DMS114 treated with DMSO at 0.1 percent for 48 hours (cell line): ENCODE results near the gene SORT1.
"Not testable (repeated sequence)": the region's sequence is repeated elsewhere in the genome, so short reads cannot be mapped to it uniquely, and the experiment has no call there.

Experiments used
- DNase-seq: peaks from one replicate; lab custom pipeline; 2025; ENCODE audit not compliant: unreplicated experiment; lab: John Stamatoyannopoulos, UW

Gene SORT1

GRCh38 chr1:109383087-109383779 is 14.5 kb downstream of the SORT1 start:
- DNase-seq, result no peak

- DNase-seq, result no peak
Measured at GRCh38 chr1:109381573-109381972, 16.1 kb downstream of the SORT1 start.

GRCh38 chr1:109379907-109380306 is 17.8 kb downstream of the SORT1 start:
- no peak for DNase-seq

GRCh38 chr1:109379422-109379821 is 18.3 kb downstream of the SORT1 start:
- DNase-seq, result no peak

- no peak for DNase-seq
Measured at GRCh38 chr1:109377698-109378097, 20.0 kb downstream of the SORT1 start.

GRCh38 chr1:109373696-109374095 is 24.0 kb downstream of the SORT1 start:
- not testable (repeated sequence) for DNase-seq

- DNase-seq, result no peak
Measured at GRCh38 chr1:109373126-109373525, 24.6 kb downstream of the SORT1 start.

- DNase-seq, result no peak
Measured at GRCh38 chr1:109372281-109372680, 25.4 kb downstream of the SORT1 start.

GRCh38 chr1:109371341-109371739 is 26.4 kb downstream of the SORT1 start:
- DNase-seq, result no peak

GRCh38 chr1:109370712-109371340 is 26.9 kb downstream of the SORT1 start:
- no peak for DNase-seq

- no peak for DNase-seq
Measured at GRCh38 chr1:109369167-109369746, 28.5 kb downstream of the SORT1 start.

- no peak for DNase-seq
Measured at GRCh38 chr1:109368464-109368863, 29.3 kb downstream of the SORT1 start.

- DNase-seq, result no peak
Measured at GRCh38 chr1:109367626-109368025, 30.1 kb downstream of the SORT1 start.

- no peak for DNase-seq
Measured at GRCh38 chr1:109365642-109366204, 32.0 kb downstream of the SORT1 start.

- DNase-seq, result no peak
Measured at GRCh38 chr1:109361649-109362048, 36.1 kb downstream of the SORT1 start.

- no peak for DNase-seq
Measured at GRCh38 chr1:109361069-109361468, 36.6 kb downstream of the SORT1 start.

GRCh38 chr1:109357616-109358015 is 40.1 kb downstream of the SORT1 start:
- no peak for DNase-seq

- no peak for DNase-seq
Measured at GRCh38 chr1:109356915-109357314, 40.8 kb downstream of the SORT1 start.

- no peak for DNase-seq
Measured at GRCh38 chr1:109356505-109356904, 41.2 kb downstream of the SORT1 start.

- no peak for DNase-seq
Measured at GRCh38 chr1:109354929-109355328, 42.8 kb downstream of the SORT1 start.

GRCh38 chr1:109351457-109351856 is 46.3 kb downstream of the SORT1 start:
- DNase-seq, result no peak

GRCh38 chr1:109350655-109351054 is 47.1 kb downstream of the SORT1 start:
- DNase-seq, result no peak
